ENCODE results near the gene FIBCD1.

Gene FIBCD1

GRCh38 chr9:130892477-130893304 is 46.4 kb downstream of the FIBCD1 start:
- DNase-seq: no peak

GRCh38 chr9:130891688-130892476 is 47.2 kb downstream of the FIBCD1 start:
- DNase-seq: no peak

DNA sequence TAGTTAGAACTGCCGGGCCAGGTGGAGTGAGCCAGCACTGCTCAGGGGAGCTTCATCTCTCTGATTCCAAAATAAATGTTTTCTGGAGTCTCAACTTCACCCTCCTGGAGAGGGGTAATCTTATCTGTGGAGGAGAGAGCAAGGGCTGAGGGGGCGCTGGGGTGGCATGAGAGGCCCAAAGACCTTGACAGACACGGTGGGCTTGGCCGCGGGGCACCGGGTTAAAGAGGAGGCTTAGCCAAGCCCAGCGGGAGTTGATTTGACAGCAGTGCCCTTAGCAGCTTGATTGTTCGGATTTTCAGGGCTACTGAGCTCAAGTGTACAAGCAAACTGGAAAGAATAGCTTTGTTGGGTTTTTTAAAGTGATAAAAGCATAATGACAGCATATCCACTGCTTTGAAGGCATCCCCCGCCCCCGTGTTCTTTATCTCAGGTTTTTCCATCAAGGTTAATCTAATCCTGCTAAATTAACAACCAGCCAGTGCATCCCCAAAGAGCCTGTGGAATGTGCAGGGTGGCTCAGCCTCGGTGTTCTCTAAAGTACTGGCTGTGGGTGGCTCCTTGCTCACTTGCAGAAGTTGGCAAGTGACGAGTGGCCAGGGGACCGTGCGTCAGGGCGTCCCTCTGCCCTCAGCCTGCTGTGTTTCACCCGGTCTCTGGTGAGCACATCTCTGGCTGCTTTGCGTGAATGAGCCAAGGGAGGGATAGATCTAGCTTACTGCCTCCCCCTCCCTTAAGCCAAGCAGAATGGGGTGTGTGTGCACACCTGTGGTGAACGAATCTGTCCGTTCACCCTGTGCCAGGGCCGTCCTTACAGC is 48.0 kb downstream of the FIBCD1 start:
- no peak for DNase-seq

- DNase-seq: no peak
Measured at GRCh38 chr9:130890124-130890523, 48.9 kb downstream of the FIBCD1 start.

GRCh38 chr9:130888146-130888885 is 50.7 kb downstream of the FIBCD1 start:
- no peak for DNase-seq

GRCh38 chr9:130887494-130888144 is 51.4 kb downstream of the FIBCD1 start:
- no peak for DNase-seq

DNA sequence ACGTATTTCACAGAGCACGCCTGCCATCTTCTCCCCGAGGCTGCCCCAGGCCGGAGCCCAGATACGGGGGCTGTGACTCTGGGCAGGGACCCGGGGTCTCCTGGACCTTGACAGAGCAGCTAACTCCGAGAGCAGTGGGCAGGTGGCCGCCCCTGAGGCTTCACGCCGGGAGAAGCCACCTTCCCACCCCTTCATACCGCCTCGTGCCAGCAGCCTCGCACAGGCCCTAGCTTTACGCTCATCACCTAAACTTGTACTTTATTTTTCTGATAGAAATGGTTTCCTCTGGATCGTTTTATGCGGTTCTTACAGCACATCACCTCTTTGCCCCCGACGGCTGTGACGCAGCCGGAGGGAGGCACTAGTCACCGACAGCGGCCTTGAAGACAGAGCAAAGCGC is 52.1 kb downstream of the FIBCD1 start:
- DNase-seq: no peak

- DNase-seq: no peak
Measured at GRCh38 chr9:130885484-130886375, 53.3 kb downstream of the FIBCD1 start.

- no peak for DNase-seq
Measured at GRCh38 chr9:130884542-130885483, 54.2 kb downstream of the FIBCD1 start.

GRCh38 chr9:130884111-130884531 is 54.9 kb downstream of the FIBCD1 start:
- DNase-seq: no peak

DNA sequence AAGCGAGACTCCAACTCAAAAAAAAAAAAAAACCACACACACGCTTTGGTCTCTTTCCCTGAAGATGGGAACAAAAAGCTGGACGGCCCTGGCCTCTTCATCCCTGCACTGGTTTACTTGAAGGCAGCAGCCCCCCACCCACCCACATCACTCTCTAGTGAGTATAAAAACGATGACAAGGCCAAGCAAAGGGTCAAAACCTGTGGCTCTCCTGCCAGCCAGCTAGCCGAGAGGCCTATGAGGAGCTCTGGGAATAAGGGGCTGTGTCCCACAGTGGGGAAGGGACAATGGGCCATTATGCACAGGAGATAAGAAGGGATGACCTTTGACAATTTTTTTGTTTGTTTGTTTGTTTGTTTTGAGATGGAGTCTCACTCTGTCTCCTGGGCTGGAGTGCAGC is 55.6 kb downstream of the FIBCD1 start:
- no peak for DNase-seq

DNA sequence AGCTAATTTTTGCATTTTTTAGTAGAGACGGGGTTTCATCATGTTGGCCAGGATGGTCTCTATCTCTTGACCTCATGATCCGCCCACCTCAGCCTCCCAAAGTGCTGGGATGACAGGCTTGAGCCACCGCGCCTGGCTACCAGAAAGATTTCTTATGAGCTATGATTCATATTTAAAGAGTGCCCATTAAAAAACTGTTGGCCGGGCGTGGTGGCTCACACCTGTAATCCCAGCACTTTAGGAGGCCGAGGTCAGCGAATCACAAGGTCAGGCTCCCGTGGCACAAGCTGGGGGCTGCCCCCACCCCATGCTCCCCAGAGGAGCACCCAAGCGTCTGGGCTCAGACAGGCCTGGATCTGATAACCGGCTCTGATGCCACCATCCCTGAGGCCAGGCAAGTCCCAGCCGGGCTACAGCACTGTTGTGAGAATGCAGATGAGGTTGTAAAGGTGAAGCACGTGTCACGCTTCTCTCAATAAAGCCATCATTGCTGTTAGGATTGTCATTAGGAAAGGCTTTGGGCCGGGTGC is 56.3 kb downstream of the FIBCD1 start:
- DNase-seq: no peak

GRCh38 chr9:130881516-130881915 is 57.5 kb downstream of the FIBCD1 start:
- no peak for DNase-seq

GRCh38 chr9:130880599-130881220 is 58.3 kb downstream of the FIBCD1 start:
- DNase-seq: no peak

DNA sequence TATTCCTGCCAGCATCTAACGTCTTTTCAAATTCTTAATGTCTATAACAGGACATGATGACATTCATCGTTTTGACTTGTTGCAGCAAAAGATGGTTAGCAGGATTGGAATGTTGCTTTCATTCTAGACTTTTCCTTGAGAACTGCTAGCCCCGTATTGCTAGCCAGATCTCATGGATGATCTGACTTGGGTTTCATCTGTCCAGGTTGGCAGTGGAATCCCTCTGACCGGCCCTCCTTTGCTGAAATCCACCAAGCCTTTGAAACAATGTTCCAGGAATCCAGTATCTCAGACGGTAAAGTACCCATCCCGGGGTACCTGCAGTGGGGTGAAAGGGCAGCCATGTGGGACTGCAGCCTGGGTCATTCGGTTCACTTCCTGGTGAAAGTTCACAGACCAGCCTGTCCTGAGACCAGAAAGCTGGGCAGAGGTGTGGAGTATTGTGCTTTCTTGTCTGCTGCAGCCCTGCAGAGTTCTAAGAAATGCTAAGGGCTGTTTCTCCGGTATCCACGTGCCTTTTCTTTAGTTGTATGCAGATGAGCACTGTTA is 59.1 kb downstream of the FIBCD1 start:
- DNase-seq: no peak

DNA sequence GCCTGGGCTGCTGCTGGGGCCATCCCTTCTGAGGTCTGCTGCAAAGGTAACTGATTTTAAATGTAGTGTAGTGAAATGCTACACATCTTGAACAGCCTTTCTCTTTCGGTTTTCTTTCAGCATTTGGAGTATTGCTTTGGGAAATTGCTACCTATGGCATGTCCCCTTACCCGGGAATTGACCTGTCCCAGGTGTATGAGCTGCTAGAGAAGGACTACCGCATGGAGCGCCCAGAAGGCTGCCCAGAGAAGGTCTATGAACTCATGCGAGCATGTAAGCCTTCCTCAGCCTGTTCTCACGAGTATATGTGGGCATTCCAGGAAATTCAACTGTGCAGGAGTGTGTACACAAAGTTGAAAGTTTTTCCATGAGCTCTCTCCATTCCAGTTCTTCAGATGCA is 60.8 kb downstream of the FIBCD1 start:
- no peak for DNase-seq

GRCh38 chr9:130877300-130877699 is 61.7 kb downstream of the FIBCD1 start:
- no peak for DNase-seq

GRCh38 chr9:130874783-130875182 is 64.3 kb downstream of the FIBCD1 start:
- DNase-seq: no peak

- DNase-seq: no peak
Measured at GRCh38 chr9:130873966-130874365, 65.1 kb downstream of the FIBCD1 start.

Measured in KG1 (cell line).